NCI-H128 (cell line): ENCODE data around the gene HS2ST1.

Experiments used
- DNase-seq: peaks from one replicate; lab custom pipeline; 2025; ENCODE audit not compliant: unreplicated experiment; lab: John Stamatoyannopoulos, UW

HS2ST1 gene

DNA sequence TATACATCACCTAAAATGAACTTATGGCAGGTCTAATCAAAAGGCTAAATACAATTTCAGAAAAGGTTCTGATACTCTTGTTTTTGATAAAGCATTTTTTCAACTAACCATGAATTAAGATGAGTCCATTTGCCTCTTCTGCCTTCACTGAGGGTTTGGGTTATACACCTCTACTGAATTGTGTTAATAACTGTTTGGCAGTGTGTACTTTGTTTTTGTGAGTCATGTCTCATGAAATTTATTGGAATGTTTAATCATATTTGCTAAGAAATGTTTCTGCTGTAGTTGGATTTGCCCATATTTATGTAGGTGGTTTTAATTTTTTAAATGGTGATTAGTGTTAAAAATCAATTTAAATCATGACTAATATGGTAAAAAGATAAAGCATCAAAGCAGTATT, 190.5 kb downstream of the HS2ST1 start:
- DNase-seq, result no peak

GRCh38 chr1:87106144-87106543, 191.7 kb downstream of the HS2ST1 start:
- no peak for DNase-seq

GRCh38 chr1:87106867-87107266, 192.4 kb downstream of the HS2ST1 start:
- no peak for DNase-seq

DNA sequence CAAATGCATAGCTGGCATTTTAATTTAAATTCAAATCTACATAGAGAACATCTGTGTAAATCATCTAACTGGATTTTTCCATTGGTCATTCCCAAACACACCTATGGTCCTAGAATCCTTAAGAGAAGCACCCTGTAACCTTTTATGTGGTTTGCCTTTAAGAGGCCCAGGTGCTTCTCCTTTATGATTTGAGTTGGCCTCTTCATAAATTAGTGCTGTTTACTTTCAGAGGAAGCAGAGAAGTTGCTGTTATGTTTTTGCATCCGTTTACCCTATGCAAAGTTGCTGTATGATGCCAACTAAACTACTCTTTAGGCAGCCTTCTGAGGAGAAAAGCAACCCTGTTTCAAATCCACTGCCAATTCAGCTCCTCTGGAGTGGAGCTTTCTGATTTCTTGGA, 193.8 kb downstream of the HS2ST1 start:
- DNase-seq, result no peak

DNA sequence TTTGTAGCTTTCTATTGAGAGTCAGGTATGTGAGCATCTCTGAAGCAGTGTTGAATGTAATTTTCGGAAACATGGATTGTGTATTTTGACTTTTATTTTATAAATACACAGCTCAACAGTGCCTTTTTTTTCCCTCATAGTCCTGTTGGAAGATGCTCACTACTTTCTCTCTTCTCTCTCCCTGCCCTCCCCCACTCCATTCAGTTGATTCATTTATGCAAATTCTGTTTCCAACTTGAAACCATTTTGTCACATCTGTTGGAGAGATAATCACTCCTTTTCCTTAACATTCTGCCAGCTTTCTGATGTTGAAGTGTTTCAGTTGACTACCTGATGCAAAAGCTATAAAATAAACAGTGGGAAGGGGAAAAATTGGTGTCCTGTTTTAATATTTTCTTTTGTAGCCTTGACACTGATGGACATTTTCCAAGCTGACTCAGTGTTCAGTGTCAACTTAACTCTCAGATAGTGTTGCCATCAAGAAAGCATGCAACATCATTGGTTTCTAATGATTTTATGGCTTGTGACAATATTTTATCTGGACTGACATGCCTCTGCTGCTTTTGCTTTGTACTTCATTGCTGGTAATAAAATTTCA, 194.5 kb downstream of the HS2ST1 start:
- no peak for DNase-seq

DNA sequence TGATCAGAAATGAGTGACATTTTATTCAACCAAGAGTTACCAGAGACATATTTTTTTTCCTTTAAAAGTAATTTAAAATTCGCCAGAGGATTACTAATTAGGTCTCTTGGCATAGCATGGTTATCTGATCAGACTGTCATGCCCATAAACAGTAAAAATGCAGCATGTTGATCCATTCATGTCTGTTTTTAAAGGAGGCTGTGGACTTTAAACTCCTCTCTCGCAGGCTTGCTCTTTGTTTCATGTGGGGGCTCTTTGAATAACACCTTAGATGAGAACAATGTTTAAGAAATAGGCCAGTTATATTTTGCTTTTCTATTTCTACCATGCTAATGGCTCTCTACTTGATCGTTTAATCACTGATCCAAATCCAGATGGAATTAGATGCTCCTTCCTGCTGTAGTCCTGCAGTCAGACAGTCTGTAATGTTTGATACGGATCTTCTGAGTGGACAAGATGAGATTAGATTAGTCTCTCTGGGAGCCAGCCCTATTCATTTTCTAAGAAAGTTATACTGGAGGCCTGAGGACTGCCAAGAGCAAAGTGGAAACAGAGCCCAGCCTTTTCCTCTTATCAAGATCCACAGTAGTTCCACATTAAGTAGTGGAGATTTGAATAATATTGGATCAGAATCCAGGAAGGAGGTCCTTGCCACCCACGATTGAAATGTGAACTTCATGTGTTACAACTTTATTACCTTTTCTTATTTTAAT, 197.4 kb downstream of the HS2ST1 start:
- DNase-seq, result no peak

- no peak for DNase-seq
These were observed 198.9 kb downstream of the HS2ST1 start for GRCh38 chr1:87113313-87113712.

- no peak for DNase-seq
These were observed 201.0 kb downstream of the HS2ST1 start for GRCh38 chr1:87115317-87115890.

DNA sequence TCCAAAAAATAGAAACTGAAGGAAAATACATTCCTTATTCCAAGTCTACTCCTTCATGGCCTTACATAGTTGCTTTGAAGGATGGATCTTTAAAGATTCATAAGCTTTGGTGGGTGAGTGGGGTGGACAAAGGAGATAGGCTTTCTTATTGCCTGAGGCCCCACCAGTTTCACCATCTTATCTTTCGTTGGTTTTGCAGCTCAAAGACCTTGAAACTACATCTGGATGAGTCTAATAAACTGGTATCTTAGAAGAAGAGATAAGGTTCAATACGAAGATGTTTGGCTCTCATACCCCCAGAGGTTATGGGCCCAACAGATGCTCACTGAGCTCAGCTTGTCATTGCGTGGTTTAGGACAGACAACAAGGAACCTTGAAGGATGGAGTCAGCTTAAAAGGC, 201.5 kb downstream of the HS2ST1 start:
- no peak for DNase-seq

DNA sequence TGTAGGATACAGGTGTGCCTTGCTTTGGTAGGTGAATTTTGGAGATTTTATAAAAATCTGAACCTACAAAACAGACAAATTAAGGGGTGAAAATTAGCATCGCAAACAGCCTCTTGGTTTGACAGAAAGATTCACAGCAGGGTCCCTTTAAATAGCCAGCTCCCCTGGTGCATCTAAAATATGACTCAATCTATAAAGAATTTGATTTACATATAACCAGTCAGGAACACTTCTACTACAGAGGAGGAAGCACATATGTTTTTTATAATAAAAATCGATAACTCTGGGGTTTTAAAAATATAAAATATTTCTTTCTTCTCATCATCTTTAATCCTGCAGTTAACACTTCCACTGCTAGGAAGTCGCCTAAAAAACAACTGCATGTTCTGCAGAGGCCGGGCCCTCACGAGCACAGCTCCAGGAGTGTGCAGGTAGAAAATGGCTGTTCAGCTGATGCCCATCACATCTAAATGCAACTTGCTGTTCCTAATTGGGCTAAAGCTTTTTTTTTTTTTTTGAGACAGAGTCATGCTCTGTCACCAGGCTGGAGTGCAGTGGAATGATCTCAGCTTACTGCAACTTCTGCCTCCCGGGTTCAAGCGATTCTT, 203.4 kb downstream of the HS2ST1 start:
- DNase-seq, result no peak

DNA sequence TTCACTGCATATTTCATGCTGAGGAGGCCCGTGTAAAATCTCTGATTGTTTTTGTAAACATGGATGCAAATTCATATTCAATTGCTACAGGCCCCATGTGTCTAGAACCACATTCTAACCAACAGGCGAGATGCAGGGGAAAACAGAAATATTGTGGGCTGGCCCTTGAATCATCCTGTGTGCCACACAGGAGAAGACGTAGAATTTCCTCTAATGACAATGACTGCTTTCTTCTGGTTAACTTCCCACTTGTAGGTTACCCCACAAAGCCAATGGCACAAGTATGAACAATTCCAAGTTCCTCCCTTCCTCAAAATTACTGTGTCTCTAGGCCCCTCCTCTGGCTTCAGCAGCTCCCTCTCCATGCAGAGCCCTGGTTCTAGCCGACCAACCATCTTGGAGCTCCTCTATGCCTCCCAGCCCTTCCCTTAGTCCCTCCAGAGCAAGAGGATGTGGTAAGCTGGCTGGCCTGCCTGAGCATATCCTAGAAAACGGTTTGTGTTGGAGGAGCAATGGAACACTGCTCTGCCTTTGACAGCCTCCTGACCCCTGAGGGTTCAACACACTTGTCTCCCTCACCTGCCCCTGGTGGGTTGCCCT, 205.2 kb downstream of the HS2ST1 start:
- DNase-seq, result no peak

- DNase-seq, result no peak
These were observed 206.3 kb downstream of the HS2ST1 start for GRCh38 chr1:87120779-87121178.

- DNase-seq, result no peak
These were observed 207.3 kb downstream of the HS2ST1 start for GRCh38 chr1:87121711-87122163.

GRCh38 chr1:87122243-87122642, 207.8 kb downstream of the HS2ST1 start:
- DNase-seq, result no peak

GRCh38 chr1:87123610-87124009, 209.2 kb downstream of the HS2ST1 start:
- DNase-seq, result no peak

DNA sequence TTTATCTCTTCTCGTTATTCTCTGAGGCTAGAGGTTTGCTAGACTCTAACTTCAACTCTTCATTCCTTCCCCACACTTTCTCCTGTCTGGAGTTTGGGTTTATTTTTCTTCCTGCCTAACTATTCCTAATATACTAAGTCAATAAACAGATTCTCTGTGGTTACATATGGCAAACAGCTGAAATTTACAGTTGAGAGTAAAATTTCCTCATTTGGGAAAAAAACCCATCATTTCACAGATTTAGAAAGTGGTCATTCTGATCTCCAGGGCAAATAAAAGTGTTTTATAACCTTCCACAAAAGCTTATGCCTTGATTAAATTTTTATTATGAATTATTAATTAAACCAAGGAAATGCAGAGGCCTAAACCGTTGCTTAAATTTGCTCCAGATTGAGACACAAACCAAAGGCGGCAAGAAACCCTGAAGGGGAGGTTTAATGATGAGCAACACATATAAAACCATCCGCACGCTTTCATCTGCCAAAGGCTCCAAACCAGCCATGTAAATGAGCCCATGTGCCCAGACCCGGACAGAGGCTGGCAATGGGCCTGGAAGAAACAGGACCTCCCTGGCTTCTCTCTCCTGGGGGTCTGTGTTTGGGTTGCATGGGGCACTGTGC, 212.6 kb downstream of the HS2ST1 start:
- no peak for DNase-seq

DNA sequence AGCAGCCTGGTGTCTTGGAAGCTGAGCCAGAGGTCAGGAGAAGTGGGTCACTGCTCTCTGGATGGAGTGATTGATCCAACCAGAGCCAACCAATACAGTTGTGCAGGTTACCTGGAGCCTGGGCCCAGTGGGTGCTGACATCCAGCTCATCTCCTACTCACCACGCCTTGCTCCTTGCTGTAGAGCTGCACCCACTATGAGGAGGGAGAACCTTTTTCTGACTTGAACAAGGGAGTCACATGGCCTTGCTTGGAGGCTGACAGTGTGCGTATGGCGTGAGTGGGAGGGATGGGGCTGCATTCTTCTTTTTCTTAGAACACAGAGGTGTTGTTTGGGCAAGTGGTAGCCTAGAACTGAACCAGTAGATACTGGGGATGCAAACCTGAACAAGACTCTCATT, 213.1 kb downstream of the HS2ST1 start:
- no peak for DNase-seq

- DNase-seq, result no peak
These were observed 214.6 kb downstream of the HS2ST1 start for GRCh38 chr1:87129038-87129437.

GRCh38 chr1:87129606-87130005, 215.2 kb downstream of the HS2ST1 start:
- no peak for DNase-seq

DNA sequence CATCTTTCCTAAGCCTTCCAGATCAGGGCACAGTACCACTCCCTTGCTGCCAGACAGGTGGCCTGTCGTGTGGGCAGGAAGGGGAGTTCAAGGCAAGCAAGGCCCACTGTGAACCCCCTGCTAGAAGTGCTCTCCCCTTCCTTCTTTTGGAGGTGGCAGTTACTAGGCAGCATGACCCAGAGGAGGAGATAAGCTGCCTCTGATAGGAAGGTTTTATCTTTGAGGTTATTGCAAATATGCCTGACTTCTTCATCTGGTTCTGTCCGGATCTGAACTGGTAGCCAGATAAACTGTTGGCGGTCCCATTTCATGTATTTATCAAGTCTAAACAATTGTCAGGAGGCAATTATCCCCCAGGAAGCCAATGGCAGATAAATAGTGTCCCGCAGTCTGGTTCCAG, 216.0 kb downstream of the HS2ST1 start:
- DNase-seq, result no peak

DNA sequence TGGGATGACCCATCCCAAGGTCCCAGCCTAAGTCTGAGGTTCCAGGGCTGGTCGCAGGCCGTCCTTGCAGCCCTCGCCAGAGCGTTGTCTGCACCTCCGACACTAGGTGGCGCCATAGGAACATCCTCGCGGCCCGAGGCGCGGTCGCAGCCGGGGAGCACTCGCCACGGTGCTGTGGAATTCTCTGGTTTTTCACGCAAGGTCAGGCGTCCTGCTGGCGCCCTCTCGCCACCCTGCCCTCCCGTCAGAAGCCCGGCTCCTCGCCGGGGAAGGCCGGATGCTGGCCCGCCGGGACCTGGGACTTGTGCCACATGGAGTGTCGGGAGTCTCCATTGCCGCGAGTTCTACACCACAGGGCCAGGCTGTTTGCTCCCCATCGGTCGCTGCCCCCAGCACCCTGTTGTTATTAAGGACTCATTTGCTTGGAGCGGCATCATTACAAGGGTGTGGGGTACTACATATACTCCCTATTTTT, 217.4 kb downstream of the HS2ST1 start:
- peak; percentile 54 for DNase-seq
